WERI-Rb-1 (cell line): ENCODE results near the gene TMEM178B.

ENCODE experiments used
- DNase-seq: peaks from one replicate; pipeline ENCODE4 v3.0.0-alpha.2; 2020
- H3K27ac ChIP-seq: fragments of 250-450 bp; sonication (Bioruptor Pico); 2 replicates; pipeline ENCODE4 v1.5.1; 2020; ENCODE audit warnings: mild to moderate bottlenecking, moderate library complexity
- H3K27me3 ChIP-seq: fragments of 250-450 bp; sonication (Bioruptor Pico); 2 replicates; pipeline ENCODE4 v1.5.1; 2021; ENCODE audit warnings: mild to moderate bottlenecking, low read depth, moderate library complexity; ENCODE audit not compliant: insufficient read depth, severe bottlenecking
- H3K36me3 ChIP-seq: fragments of 250-450 bp; sonication (Bioruptor Pico); 2 replicates; pipeline ENCODE4 v1.5.1; 2020; ENCODE audit warnings: mild to moderate bottlenecking, moderate library complexity
- H3K4me3 ChIP-seq: 2 replicates; pipeline ENCODE4 v1.5.1; 2011; ENCODE audit warnings: low read depth, mild to moderate bottlenecking, control low read depth, low read length
- H3K9me3 ChIP-seq: fragments of 250-450 bp; sonication (Bioruptor Pico); 2 replicates; pipeline ENCODE4 v1.5.1; 2021; ENCODE audit warnings: mild to moderate bottlenecking, moderate library complexity; ENCODE audit not compliant: severe bottlenecking
- CTCF ChIP-seq: IDR thresholded peaks from 2 replicates; pipeline ENCODE4 v1.5.1; 2011; ENCODE audit warnings: low read depth, mild to moderate bottlenecking, control low read depth, inconsistent platforms, low read length

Gene TMEM178B

GRCh38 chr7:141209454-141209853 is 135.6 kb downstream of the TMEM178B start:
- TF ChIP-seq CTCF: no peak
- Histone ChIP-seq H3K27me3 (no peaks in the 10 kb centered on the region), H3K4me3 (no peak overlapping the region), H3K36me3 (no peaks in the 10 kb centered on the region), H3K9me3 (no peaks in the 10 kb centered on the region), H3K27ac (no peak overlapping the region)
- DNase-seq: no peak

- no peak overlapping the region for H3K27ac ChIP-seq
- TF ChIP-seq CTCF: no peak
- no peak overlapping the region for H3K4me3 ChIP-seq
- no peaks in the 10 kb centered on the region for H3K36me3 ChIP-seq
- H3K9me3 ChIP-seq: no peaks in the 10 kb centered on the region
- no peak for DNase-seq
- H3K27me3 ChIP-seq: no peaks in the 10 kb centered on the region
Measured at GRCh38 chr7:141210862-141211261, 137.0 kb downstream of the TMEM178B start.

GRCh38 chr7:141213226-141213625 is 139.4 kb downstream of the TMEM178B start:
- Histone ChIP-seq H3K9me3 (no peaks in the 10 kb centered on the region), H3K27me3 (no peaks in the 10 kb centered on the region), H3K36me3 (no peaks in the 10 kb centered on the region), H3K27ac (no peak overlapping the region), H3K4me3 (no peak overlapping the region)
- DNase-seq: no peak
- no peak for TF ChIP-seq CTCF

GRCh38 chr7:141217938-141218337 is 144.1 kb downstream of the TMEM178B start:
- no peak for TF ChIP-seq CTCF
- Histone ChIP-seq H3K36me3 (no peaks in the 10 kb centered on the region), H3K9me3 (no peaks in the 10 kb centered on the region), H3K27ac (no peak overlapping the region), H3K4me3 (no peak overlapping the region), H3K27me3 (no peaks in the 10 kb centered on the region)
- DNase-seq: no peak

GRCh38 chr7:141218941-141219340 is 145.1 kb downstream of the TMEM178B start:
- no peaks in the 10 kb centered on the region for H3K27me3 ChIP-seq
- H3K9me3 ChIP-seq: no peaks in the 10 kb centered on the region
- no peaks in the 10 kb centered on the region for H3K36me3 ChIP-seq
- no peak overlapping the region for H3K4me3 ChIP-seq
- no peak for DNase-seq
- TF ChIP-seq CTCF: no peak
- no peak overlapping the region for H3K27ac ChIP-seq

- Histone ChIP-seq H3K9me3 (no peaks in the 10 kb centered on the region), H3K27me3 (no peaks in the 10 kb centered on the region), H3K27ac (no peak overlapping the region), H3K36me3 (no peaks in the 10 kb centered on the region), H3K4me3 (no peak overlapping the region)
- DNase-seq: peak; percentile 53
- TF ChIP-seq CTCF: peak; percentile 56; the same call in 1 of the 2 replicates
Measured at GRCh38 chr7:141220263-141220880, 146.5 kb downstream of the TMEM178B start.
